HFF-Myc (cell line): Measurements from ENCODE around the gene CACNA1I.

Experiments used
- DNase-seq: peaks from one replicate; pipeline ENCODE4 v3.0.0-alpha.2; 2011; ENCODE audit warnings: low read depth; ENCODE audit errors: extremely low read depth
- H3K4me3 ChIP-seq: replicated peaks from 2 replicates; pipeline ENCODE4 v1.5.1; 2011; ENCODE audit warnings: low read depth, mild to moderate bottlenecking, control low read depth, low read length
- TF ChIP-seq, protein P1 (sequence below): IDR thresholded peaks from 2 replicates; pipeline ENCODE4 v1.5.1; 2012; ENCODE audit warnings: mild to moderate bottlenecking, low read depth, low read length, control low read depth; ENCODE audit errors: missing control alignments

CACNA1I gene

DNA sequence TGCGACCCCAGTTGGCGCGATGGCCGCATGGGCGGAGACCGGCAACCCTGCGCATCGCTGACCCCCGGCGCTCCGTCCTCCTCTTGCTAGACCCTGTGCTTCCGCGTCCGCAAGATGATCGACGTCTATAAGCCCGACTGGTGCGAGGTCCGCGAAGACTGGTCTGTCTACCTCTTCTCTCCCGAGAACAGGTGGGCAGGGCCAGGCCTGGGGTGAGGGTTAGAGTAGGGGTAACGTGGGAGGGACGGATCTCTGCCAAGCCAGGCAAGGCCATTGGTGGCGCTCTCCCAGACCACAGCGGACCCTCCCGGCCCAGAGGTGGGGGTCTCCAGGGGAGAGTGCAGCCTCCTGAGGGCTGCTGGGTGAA is 92.1 kb downstream of the CACNA1I start:
- H3K4me3 ChIP-seq, result no peak overlapping the region
- TF ChIP-seq, protein P1, sequence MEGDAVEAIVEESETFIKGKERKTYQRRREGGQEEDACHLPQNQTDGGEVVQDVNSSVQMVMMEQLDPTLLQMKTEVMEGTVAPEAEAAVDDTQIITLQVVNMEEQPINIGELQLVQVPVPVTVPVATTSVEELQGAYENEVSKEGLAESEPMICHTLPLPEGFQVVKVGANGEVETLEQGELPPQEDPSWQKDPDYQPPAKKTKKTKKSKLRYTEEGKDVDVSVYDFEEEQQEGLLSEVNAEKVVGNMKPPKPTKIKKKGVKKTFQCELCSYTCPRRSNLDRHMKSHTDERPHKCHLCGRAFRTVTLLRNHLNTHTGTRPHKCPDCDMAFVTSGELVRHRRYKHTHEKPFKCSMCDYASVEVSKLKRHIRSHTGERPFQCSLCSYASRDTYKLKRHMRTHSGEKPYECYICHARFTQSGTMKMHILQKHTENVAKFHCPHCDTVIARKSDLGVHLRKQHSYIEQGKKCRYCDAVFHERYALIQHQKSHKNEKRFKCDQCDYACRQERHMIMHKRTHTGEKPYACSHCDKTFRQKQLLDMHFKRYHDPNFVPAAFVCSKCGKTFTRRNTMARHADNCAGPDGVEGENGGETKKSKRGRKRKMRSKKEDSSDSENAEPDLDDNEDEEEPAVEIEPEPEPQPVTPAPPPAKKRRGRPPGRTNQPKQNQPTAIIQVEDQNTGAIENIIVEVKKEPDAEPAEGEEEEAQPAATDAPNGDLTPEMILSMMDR, result no peak
- DNase-seq, result no peak

DNA sequence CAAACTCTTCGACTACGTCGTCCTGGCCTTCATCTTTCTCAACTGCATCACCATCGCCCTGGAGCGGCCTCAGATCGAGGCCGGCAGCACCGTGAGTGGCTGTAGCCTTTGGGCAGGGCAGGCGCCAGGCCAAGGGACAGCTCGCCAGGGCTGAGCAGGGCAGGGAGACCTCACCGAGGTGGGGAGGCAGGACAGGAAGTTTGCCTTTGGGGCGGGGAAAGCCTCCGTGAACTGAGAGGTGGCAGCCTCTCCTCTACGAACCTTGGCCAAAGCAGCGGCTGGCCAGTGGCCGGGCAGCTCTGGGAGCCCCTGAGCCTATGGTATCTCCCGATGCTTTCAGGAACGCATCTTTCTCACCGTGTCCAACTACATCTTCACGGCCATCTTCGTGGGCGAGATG is 93.2 kb downstream of the CACNA1I start:
- H3K4me3 ChIP-seq, result no peak overlapping the region
- DNase-seq, result no peak

DNA sequence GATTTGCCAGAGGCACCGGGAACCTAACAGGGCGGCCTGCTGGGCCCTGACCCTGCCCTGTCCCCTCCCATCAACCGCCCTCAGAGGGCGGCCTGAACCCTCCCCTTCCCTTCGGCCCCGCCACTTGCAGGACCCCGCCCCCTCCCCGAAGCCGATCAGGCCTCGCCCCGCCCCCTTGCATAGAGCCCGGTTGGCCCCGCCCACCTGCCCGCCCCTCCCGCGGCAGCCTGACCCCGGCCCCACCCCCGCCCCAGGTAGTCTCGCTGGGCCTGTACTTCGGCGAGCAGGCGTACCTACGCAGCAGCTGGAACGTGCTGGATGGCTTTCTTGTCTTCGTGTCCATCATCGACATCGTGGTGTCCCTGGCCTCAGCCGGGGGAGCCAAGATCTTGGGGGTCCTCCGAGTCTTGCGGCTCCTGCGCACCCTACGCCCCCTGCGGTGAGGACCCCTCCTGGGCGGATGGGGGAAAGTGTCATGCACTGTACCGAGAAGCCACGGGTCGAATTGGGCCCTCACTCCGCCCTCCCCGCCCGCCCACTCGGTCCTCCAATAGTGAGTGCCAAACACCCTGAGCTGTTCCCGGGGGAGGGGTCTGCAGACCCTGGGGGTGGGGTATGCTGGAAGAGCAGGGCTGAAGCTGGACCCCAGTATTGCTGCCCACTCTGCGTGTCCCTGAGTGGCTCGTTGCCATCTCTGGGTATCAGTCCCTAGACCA is 94.1 kb downstream of the CACNA1I start:
- TF ChIP-seq, protein P1, result no peak
- DNase-seq, result no peak
- H3K4me3 ChIP-seq, result no peak overlapping the region

More for the DNA sequence above, 93.2 kb downstream of the CACNA1I start:
- TF ChIP-seq, protein P1, result no peak

DNA sequence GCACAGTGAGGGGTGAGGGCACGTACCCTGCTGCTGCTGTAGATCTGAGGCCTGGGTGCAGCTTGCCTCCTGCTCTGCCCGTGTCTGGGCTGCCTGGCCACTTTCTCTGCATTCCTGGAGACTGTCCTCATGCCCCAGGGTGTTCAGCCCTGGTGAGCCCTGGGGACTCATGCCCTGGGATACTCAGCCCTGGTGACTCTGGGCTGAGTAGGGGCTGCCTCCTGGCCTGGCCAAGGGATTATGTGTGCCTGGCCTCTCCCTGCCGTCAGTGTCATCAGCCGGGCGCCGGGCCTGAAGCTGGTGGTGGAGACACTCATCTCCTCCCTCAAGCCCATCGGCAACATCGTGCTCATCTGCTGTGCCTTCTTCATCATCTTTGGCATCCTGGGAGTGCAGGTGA is 94.7 kb downstream of the CACNA1I start:
- DNase-seq, result no peak
- H3K4me3 ChIP-seq, result no peak overlapping the region
- TF ChIP-seq, protein P1, result no peak

DNA sequence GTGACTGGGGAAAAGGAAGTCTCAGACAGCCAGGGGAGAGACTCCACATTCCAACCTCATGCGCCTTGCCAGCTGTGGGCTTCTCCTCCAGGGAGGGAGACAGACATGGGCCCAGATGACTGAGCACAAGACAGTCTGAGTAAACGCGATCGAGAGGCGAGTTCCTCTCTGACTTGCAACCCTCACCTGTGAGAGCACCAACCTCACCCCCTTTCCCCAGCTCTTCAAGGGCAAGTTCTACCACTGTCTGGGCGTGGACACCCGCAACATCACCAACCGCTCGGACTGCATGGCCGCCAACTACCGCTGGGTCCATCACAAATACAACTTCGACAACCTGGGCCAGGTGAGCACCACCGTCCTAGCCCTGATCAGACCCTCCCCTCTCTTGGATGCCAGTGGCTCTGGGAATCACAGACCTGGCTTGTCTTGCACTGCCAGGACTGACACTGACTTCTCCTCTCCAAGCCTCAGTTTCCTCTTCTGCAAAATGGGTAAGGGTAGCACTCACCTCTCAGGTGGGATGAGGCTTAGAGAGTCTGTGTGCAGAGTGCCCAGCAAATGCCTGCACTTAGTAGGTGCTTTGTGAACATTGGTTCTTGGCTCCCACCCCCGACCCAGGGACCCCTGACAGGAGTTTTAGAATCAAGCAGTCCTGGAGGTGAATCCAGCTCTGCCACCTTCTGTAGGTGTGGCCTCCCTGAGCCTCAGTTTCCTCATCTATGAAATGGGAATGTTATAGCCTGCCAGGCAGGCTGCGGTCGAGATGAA is 95.3 kb downstream of the CACNA1I start:
- DNase-seq, result no peak
- H3K4me3 ChIP-seq, result no peak overlapping the region
- TF ChIP-seq, protein P1, result no peak

DNA sequence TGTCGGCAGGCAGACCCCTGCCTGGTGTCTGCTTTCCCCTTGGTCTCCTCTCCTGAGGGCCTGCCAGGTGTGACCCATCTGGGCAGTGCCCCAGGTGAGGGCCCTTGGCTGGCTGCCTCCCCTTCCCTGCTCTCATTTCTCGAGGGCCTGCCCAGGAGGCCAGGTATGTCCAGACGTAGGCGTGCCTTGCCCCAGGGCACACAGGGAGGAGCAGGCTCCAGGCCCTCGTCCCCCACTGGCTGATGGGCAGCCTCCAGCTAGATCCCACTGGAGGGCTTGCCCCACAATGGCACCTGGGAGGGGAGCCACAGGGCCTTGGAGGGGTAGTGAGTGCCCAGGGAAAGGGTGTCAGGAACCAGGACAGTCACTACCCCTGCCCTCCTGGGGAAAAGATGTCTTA is 95.9 kb downstream of the CACNA1I start:
- H3K4me3 ChIP-seq, result no peak overlapping the region
- TF ChIP-seq, protein P1, result no peak
- DNase-seq, result no peak
